HG03460 (cell line): Measurements from ENCODE around the gene CRABP1.
"Not testable (repeated sequence)": the region's sequence is repeated elsewhere in the genome, so short reads cannot be mapped to it uniquely, and the experiment has no call there.

Experiments
- ATAC-seq: cut with Tn5 transposase; IDR thresholded peaks from one replicate; pipeline ENCODE4 v1.9.1; 2021; ENCODE audit not compliant: unreplicated experiment

CRABP1 gene

DNA sequence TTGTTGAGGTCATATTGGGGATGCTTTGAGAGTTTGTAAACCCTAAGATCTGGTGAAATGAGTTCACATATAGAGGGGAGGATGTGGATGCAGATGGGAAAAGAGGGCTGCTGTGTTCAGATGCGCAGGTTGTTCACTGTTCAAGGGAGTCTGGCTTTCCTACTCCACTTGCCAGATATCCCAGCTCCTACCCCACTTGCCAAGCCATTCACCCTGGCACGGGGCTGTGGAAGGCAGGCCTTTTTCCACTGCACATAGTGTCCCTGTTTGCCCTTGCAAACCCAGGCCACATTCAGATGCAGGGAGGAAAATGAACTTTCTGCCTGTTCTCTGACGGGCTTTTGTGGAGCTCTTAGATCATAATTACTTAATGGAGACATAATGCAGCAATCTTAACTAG, 29.0 kb downstream of the CRABP1 start:
- no peak for ATAC-seq

DNA sequence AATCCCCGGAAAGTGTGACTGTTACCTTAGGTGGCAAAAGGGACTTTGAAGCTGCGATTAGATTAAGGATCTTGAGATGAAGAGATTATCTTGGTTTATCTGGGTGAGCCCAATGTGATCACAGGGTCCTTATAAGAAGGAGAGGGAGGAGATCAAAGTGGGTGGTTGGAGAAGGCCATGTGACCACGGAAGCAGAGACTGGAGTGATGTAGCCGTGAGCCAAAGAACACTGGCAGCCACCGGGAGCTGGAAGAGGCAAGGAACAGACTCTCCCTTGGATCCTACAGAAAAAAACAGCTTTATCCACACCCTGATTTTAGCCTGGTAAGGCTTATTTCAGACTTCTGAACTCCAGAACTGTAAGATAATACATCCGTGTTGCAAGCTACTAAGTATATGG, 29.9 kb downstream of the CRABP1 start:
- no peak for ATAC-seq

DNA sequence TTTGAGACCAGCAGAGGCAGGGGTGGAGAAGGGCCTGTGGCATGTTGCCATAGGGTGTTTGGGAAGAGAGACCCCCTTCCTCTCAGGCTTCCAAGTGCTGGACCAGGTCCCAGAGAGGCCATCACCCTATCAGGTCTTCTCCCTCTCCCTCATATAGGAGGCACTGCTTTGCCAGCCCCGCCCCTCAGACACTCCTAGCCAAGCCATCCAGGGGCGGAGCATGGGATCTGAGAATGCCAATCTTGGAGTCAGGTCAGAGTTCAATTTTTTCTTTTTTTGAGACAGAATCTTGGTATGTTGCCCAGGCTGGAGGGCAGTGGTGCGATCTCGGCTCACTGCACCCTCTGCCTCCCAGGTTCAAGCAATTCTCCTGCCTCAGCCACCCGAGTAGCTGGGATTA, 32.7 kb downstream of the CRABP1 start:
- ATAC-seq: no peak

- ATAC-seq: no peak
Observed at GRCh38 chr15:78374436-78375393, 34.6 kb downstream of the CRABP1 start.

- ATAC-seq: not testable (repeated sequence)
Observed at GRCh38 chr15:78380143-78380542, 40.0 kb downstream of the CRABP1 start.

GRCh38 chr15:78382114-78382880, 42.1 kb downstream of the CRABP1 start:
- ATAC-seq: no peak

DNA sequence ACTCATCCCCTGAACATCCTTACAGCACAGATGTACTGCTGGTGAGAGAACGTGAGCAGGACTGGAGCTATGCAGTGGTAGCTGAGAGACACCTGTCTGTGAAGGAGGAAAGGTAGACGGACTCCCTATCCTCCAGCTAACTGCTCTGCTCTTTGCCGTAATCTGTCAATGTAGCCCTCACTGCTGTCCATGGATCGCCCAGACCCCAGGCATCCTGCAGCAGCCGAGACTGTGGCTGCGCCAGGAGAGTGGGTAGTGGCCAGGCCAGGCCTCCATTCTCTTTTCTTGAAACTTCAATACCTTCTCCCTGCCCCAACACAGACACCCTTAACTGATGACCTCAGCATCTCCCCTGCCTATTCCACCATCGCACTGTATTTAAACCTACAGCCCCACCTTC, 44.5 kb downstream of the CRABP1 start:
- no peak for ATAC-seq

DNA sequence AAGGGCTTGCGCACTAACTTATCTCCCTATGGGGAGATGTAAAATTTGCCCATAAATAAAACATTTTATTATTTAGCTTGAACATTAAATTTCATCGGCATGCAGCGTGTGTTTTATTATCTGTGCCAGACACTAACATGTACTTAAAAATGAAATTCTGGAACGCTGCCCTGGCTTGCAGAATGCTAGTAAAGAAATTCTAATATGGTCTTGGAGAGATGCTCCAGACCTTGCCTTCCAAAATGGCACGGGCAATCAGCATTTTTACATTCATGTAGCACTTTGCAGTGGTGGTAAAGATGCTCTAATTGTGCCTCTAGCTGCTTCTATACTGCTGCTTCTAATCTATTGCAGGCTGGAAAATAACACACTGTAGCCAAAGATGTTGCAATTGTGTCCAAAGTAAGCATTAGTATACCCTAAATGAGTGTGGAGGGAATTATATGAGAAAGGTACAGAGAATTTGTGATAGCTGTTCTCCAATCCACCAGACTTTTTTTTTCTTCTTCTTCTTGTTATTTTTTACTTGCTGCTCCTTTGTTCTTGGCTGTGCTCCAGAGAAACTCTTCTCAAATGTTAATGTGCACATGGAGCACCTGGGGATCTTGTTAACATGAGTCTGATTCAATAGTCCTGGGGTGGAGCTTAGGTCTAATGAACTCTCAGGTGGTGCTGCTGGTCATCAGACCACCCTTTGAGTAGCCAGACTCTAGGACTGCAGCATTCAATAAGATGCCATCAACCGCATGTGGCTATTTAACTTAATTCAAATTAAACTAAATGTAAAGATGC, 47.3 kb downstream of the CRABP1 start:
- ATAC-seq: no peak

GRCh38 chr15:78388865-78389264, 48.7 kb downstream of the CRABP1 start:
- no peak for ATAC-seq

- no peak for ATAC-seq
Observed at GRCh38 chr15:78389322-78389721, 49.2 kb downstream of the CRABP1 start.

DNA sequence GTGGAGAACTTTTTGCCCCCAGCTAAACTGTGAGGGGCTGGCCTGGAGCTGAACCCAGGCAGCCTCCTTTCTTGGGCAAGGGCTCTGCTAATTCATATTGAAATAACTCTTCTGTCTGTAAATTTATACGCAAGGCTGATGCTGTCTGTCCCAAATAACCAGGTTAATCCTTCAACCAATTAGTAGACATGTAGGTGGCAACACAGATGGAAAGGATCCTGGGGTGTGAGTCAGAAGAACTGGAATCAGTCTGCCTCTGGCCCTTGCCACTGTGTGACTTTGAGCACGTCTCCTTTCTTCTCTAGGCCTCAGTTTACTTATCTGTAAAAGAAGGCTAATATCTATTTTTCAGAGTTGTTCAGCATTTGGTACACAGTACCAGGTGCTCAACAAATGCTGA, 49.6 kb downstream of the CRABP1 start:
- ATAC-seq: no peak

DNA sequence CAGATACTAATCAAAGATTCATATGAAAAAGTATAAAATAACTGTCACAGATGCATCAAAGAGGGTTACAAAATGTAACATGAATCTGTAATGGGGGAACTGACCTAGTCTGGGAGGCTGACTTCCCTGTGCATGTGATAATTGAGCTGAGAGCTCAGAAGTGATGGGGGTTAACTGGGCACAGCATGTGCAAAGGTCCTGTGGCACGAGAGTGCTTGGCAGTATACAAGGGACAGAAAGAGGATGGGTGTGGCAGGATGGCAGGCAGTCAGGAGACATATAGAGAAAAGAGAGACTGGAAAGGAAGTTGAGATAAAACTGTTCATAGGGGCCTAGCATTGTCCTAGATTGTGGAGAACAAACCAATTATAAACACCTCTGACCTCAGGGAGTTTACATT, 50.1 kb downstream of the CRABP1 start:
- ATAC-seq: no peak

DNA sequence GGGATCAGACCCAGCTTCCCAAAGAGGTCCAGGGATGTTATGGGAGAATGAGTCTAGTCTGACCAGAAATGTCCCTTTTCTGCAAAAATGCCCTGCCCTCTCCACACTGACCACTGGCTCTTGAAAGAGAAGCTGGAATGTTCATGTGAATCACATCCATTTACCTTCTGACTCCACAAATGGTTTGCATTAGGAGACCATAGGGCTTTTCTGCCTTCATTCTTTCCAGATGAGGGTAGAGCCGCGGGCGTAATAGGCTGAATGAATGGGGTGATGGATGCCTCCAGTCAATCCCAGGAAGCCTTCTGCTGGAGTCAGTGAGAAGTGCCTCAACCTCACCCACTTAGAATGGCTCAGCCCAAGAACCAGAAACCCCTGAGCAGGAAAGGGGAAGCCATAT, 50.7 kb downstream of the CRABP1 start:
- ATAC-seq: no peak

DNA sequence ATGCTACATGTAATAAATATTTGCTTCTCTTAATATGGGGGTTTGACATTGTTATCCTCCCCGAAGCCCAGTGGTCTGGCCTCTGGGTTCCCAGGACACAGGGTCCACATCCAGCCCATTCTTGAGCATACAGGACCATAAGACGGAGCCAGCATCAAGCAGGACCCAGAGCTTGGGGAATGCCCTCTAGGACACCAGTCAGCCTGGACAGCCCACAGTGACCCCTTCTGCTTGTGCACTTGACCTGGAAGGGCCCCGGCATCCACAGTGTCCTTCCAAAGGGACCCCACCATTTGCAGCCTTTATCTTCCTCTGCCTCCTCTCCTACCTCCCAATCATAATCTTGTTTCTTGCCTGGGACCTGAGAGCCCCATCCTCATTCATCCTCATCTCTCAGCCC, 51.6 kb downstream of the CRABP1 start:
- ATAC-seq: no peak

DNA sequence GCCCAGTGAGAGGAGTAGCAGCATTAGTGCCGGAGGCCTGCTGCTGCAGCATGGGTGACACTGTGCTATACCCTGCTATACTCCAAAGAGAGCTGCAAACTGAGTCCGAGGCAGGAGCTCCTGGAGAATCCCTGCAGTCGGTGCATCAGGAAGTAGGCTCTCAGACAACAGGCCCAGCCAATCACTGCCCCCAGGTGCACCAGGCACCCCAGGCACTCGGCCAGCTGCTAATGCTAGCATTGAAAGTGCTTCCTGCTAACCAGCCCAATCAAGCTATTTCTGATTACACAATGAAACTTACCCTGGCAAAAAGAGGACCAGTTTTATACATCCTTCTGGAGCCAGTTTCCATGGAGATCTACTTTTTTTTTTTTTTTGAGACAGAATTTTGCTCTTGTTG, 52.3 kb downstream of the CRABP1 start:
- ATAC-seq: no peak

- ATAC-seq: no peak
Observed at GRCh38 chr15:78393137-78393536, 53.0 kb downstream of the CRABP1 start.

DNA sequence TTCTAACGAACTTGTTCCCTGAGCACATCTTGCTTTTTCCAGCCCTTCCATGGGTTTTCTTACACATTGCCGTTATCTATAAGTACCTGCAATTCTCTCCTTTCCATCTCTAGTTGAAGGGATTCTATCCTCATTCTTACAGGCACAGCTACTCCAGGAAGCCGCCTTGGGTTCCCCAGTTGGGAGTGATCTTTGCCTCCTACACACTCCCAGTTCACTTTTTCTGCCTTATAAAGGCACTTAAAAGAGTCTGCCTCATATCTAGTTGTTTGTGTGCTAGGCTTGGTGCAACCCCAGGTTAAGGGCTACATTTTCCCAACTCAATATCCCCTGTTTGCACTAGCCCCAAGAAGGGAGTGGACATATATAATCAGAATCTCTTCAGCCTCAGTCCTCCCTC, 53.9 kb downstream of the CRABP1 start:
- ATAC-seq: no peak

GRCh38 chr15:78394981-78395616, 54.9 kb downstream of the CRABP1 start:
- ATAC-seq: no peak

- ATAC-seq: no peak
Observed at GRCh38 chr15:78396186-78396814, 56.1 kb downstream of the CRABP1 start.

DNA sequence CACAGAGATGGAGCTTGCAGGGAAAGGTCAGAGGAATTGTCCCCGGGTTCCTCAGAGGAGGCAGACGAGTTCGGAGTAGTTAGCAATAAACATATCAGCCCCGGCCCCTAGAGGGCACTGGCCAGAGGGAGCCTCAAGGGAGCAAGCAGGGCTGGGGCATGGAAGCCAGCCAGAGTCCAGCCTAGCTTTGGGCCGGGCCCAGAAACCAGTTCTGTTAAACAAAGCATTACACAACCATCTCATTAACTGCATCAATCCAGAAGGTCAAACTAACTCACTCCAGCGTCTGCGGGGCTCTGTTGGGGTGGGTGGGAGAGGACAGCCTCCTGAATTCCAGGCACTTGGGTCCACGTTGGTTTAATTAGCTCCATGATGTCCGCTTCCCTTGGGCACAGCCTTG, 56.8 kb downstream of the CRABP1 start:
- ATAC-seq: no peak
